BE2C (cell line): ENCODE results near the gene SH3BGR.

Experiments used
- DNase-seq: peaks from one replicate; pipeline ENCODE4 v3.0.0-alpha.2; 2020
- H3K27me3 ChIP-seq: fragments of 250-450 bp; sonication (Bioruptor Pico); 2 replicates; pipeline ENCODE4 v1.5.1; 2020; ENCODE audit warnings: mild to moderate bottlenecking
- H3K36me3 ChIP-seq: fragments of 250-450 bp; sonication (Bioruptor Pico); 2 replicates; pipeline ENCODE4 v1.5.1; 2020; ENCODE audit warnings: mild to moderate bottlenecking
- H3K4me1 ChIP-seq: fragments of 250-450 bp; sonication (Bioruptor Pico); 2 replicates; pipeline ENCODE4 v1.5.1; 2020
- H3K4me3 ChIP-seq: 2 replicates; pipeline ENCODE4 v1.5.1; 2011; ENCODE audit warnings: low read depth, low read length
- H3K9me3 ChIP-seq: fragments of 250-450 bp; sonication (Bioruptor Pico); 2 replicates; pipeline ENCODE4 v1.5.1; 2020
- CTCF ChIP-seq: IDR thresholded peaks from 2 replicates; pipeline ENCODE4 v1.5.1; 2012; ENCODE audit warnings: mild to moderate bottlenecking, low read depth, low read length

The SH3BGR gene

GRCh38 chr21:39453571-39454179, 1.9 kb downstream of the SH3BGR start:
- no peaks in the 10 kb centered on the region for H3K4me1 ChIP-seq
- no peaks in the 10 kb centered on the region for H3K36me3 ChIP-seq
- no peaks in the 10 kb centered on the region for H3K9me3 ChIP-seq
- H3K27me3 ChIP-seq: peaks cover 10% of the 10 kb centered on the region; the same call in 1 of the 2 replicates
- H3K4me3 ChIP-seq: no peak overlapping the region
- TF ChIP-seq CTCF: no peak
- DNase-seq: no peak

- Histone ChIP-seq H3K4me1 (no peaks in the 10 kb centered on the region), H3K4me3 (no peak overlapping the region), H3K9me3 (no peaks in the 10 kb centered on the region), H3K27me3 (peaks cover 6% of the 10 kb centered on the region; the same call in 1 of the 2 replicates), H3K36me3 (no peaks in the 10 kb centered on the region)
- no peak for TF ChIP-seq CTCF
- DNase-seq: no peak
Measured at GRCh38 chr21:39454949-39455668, 3.3 kb downstream of the SH3BGR start.

GRCh38 chr21:39456665-39457064, 4.9 kb downstream of the SH3BGR start:
- TF ChIP-seq CTCF: peak; percentile 24; the same call in 1 of the 2 replicates
- Histone ChIP-seq H3K9me3 (no peaks in the 10 kb centered on the region), H3K36me3 (no peaks in the 10 kb centered on the region), H3K4me3 (no peak overlapping the region), H3K27me3 (peaks cover 3% of the 10 kb centered on the region; the same call in 1 of the 2 replicates), H3K4me1 (no peaks in the 10 kb centered on the region)
- DNase-seq: no peak

- Histone ChIP-seq H3K4me1 (no peaks in the 10 kb centered on the region), H3K36me3 (no peaks in the 10 kb centered on the region), H3K9me3 (no peaks in the 10 kb centered on the region), H3K27me3 (no peaks in the 10 kb centered on the region), H3K4me3 (no peak overlapping the region)
- no peak for DNase-seq
- TF ChIP-seq CTCF: no peak
Measured at GRCh38 chr21:39461419-39461818, 9.6 kb downstream of the SH3BGR start.

GRCh38 chr21:39463308-39463707, 11.5 kb downstream of the SH3BGR start:
- no peaks in the 10 kb centered on the region for H3K36me3 ChIP-seq
- TF ChIP-seq CTCF: no peak
- H3K4me1 ChIP-seq: no peaks in the 10 kb centered on the region
- no peak for DNase-seq
- no peak overlapping the region for H3K4me3 ChIP-seq
- no peaks in the 10 kb centered on the region for H3K9me3 ChIP-seq
- no peaks in the 10 kb centered on the region for H3K27me3 ChIP-seq

GRCh38 chr21:39466584-39466983, 14.8 kb downstream of the SH3BGR start:
- no peak for TF ChIP-seq CTCF
- Histone ChIP-seq H3K36me3 (no peaks in the 10 kb centered on the region), H3K4me1 (no peaks in the 10 kb centered on the region), H3K9me3 (no peaks in the 10 kb centered on the region), H3K4me3 (no peak overlapping the region), H3K27me3 (no peaks in the 10 kb centered on the region; the same call in 1 of the 2 replicates)
- DNase-seq: no peak
